Measurements from ENCODE around the gene GCAT.
"Not testable (repeated sequence)": the region's sequence is repeated elsewhere in the genome, so short reads cannot be mapped to it uniquely, and the experiment has no call there.

GCAT gene

DNA sequence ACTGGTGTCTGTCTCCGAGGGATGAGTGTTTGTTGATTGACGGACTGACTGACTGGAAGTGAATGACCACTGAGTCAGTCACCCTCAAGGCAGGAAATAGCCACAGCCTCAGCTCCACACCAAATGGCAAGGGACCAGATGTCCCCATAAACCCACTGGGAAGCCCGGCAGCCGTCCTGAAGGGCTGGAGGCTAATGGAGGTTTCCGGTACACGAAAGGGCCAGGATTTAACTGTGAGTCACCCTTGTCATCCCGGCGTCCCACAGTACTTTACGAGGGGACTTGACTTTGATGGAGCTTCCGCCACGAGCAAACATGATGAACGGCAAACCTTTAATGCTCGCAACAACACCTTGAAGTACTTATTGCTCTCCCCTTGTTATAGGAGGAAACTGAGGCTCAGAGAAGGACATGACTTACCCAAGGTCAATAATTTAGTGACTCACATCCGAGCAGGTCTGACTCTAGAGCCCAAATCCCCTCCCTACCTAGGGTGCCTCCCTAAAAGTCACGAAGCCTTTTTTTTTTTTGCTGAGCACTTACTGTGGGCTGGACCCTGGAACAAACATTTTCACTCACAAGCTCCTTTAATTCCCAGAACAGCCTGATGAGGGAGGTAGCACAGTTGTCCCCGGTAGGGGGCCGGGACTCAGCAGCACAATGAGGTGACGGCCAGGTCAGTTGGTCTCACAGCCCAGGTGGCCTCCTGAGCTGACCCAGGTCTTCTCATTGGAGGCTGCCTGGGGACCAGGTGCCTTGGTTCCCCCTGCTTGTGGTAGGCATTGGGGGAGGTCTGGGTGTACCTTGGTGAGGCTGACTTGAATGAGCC, 25.2 kb upstream of the GCAT start:
- no peak for DNase-seq

- DNase-seq: no peak
These were observed 22.8 kb upstream of the GCAT start for GRCh38 chr22:37784829-37785495.

DNA sequence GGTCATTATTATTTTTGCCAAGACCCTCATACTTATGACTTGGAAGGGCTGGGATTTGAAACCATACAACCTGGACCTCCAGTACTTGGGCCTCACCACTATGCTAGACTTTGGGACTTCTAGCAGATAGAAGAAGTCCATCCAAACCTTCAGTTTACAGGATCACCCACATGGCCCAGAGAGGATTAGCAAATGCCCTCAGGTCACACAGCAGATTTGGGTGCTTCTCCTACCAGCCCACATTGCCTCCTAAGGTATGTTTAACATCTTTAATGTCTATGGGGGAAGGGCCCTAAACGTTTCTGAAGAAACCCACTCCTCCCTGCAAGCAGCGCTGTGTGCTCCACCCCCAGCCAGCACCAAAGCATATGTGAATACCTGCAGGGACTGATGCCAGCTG, 17.5 kb upstream of the GCAT start:
- DNase-seq: no peak

- no peak for DNase-seq
These were observed 15.2 kb upstream of the GCAT start for GRCh38 chr22:37792494-37792893.

DNA sequence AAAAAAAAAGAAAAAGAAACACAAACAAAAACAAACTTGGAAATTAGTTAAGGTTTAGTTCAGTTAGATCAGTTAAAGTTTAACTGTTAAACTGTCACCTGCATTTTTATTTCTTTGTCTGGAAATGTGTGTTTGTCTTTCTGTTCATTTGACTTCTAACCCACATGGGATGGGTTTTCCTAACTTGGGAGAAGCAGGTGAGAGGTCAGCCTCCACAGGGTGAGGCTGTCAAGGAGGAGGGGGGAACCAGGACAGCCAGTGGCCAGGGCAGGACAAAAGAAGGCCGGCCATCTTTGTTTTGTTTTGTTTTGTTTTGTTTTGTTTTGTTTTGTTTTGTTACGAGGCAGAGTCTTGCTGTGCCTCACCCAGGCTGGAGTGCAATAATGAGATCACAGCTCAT, 13.4 kb upstream of the GCAT start:
- DNase-seq: no peak

DNA sequence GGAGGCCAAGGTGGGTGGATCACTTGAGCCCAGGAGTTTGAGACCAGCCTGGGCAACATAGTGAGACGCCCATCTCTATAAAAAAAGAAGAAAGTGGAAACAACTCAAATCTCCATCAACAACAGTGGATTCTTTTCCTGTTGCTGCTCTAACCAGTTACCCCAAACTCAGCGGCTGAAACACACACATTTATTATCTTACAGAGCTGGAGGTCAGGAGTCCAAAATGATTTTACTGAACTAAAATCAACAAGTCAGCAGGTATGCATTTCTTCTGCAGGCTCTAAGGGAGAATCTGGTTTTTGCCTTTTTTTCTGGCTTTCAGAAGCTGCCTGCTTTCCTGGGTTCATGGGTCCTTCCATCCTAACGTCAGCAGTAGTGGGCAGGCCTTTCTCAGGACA, 11.7 kb upstream of the GCAT start:
- DNase-seq: no peak

GRCh38 chr22:37797259-37797658, 10.5 kb upstream of the GCAT start:
- DNase-seq: not testable (repeated sequence)

DNA sequence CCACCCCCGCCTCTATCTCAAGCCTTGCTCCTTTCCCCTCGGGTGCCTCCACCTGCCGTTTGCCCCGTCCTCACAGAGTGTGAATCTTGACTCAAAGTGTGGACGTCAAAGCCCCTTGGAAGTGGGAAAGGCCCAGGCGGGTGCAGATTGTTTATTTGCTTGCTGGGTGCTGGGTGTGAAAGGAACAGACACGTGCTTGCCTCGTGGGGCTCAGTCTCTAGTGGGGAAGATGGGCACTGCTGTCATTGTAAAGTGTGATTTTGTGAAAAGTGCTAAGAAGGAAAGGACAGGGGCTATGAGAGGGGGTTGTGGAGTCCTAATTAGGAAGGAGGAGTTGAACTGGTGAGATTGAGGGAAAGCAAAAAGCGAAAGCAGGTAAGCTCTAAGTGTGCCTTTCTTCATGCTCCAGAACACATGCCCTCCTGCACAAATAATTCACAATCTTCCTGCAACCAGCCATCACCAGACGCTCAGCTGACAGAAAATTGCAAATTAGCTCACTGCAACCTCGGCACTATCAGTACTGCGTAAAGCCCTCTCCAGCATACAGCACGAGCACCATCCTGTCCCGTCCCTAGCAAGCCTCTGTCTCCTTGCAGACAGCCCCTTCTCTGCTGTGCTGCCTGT, 9.7 kb upstream of the GCAT start:
- no peak for DNase-seq

- not testable (repeated sequence) for DNase-seq
These were observed 7.8 kb upstream of the GCAT start for GRCh38 chr22:37799979-37800378.

DNA sequence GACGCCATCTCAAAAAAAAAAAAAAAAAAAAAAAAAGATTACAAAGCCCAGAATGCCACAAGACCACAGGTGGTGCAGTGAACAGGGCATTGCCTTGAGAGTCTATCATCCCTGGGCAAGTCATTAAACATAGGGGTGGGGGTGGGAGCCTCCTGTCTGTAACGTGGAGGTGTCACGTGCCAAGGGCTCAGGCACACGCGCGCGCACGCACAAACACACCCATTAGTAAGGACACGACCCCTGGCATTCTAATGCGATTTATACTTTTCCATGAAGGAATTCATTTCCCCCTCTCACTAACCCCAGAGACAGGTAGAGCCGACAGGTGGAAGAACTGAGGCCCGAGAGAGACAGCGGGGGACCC, 5.8 kb upstream of the GCAT start:
- no peak for DNase-seq

- DNase-seq: peak; percentile 82
These were observed 5.2 kb upstream of the GCAT start for GRCh38 chr22:37802310-37803194.

DNA sequence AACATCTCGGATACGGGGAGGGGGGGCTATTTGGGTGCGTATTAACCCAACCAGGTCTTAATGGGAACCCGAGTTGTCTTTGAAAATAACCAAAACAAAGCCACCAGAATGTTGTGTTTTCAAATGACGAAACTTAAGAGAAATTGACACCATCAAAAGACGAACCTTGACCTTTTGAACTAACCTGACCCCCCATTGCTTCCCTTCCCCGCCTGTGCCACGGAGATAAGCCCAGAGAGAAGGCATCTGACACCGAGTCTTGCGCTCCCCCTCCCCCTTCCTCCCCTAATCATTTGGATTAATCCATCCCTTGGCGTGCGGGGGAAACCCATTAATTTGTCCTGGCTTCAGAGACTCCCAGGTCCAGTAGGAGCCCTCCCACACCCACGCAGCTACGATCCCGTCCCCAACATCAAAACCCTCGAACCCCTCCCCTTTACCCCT, 4.5 kb upstream of the GCAT start:
- DNase-seq: no peak

DNA sequence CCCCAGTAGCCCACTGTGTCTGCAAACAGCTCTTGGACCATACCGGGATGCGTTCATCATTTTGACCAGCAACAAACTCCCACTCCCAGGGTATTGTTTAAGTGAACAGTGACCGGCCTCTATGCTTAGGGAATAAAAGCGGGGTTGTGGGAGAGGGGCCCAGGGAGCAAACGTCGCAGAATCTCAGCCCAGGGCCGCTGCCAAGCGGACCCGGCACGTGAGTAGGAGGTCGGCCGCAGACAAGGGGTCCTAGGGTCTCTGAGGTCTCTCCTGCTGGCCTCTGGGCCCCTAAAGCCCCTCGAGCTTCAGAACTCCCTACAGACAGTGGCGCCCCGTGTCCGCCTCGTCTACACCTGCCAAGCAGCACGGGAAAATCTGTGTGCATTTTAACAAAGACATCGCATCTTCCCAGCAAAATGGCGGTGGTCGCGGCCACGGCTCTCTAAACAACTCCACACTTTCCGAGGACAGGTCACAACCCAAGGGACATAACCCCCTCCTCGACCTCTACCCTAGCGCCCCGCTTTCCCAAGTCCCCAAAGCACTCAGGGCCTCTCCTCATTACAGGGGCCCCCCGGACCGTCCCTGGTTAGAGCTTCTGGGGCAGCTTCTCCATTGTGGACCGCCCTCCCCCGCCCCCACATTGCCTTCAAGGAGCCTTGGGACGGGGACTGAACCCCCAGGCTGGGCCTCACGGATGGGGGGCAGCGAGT, 3.9 kb upstream of the GCAT start:
- DNase-seq: no peak

- no peak for DNase-seq
These were observed 3.3 kb upstream of the GCAT start for GRCh38 chr22:37804352-37804880.

GRCh38 chr22:37804881-37805809, 2.6 kb upstream of the GCAT start:
- DNase-seq: peak; percentile 94

DNA sequence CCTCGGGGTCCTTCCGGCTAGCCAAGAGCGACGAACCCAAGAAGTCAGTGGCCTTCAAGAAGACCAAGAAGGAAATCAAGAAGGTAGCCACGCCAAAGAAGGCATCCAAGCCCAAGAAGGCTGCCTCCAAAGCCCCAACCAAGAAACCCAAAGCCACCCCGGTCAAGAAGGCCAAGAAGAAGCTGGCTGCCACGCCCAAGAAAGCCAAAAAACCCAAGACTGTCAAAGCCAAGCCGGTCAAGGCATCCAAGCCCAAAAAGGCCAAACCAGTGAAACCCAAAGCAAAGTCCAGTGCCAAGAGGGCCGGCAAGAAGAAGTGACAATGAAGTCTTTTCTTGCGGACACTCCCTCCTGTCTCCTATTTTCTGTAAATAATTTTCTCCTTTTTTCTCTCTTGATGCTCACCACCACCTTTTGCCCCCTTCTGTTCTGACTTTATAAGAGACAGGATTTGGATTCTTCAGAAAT, 1.9 kb upstream of the GCAT start:
- no peak for DNase-seq

DNA sequence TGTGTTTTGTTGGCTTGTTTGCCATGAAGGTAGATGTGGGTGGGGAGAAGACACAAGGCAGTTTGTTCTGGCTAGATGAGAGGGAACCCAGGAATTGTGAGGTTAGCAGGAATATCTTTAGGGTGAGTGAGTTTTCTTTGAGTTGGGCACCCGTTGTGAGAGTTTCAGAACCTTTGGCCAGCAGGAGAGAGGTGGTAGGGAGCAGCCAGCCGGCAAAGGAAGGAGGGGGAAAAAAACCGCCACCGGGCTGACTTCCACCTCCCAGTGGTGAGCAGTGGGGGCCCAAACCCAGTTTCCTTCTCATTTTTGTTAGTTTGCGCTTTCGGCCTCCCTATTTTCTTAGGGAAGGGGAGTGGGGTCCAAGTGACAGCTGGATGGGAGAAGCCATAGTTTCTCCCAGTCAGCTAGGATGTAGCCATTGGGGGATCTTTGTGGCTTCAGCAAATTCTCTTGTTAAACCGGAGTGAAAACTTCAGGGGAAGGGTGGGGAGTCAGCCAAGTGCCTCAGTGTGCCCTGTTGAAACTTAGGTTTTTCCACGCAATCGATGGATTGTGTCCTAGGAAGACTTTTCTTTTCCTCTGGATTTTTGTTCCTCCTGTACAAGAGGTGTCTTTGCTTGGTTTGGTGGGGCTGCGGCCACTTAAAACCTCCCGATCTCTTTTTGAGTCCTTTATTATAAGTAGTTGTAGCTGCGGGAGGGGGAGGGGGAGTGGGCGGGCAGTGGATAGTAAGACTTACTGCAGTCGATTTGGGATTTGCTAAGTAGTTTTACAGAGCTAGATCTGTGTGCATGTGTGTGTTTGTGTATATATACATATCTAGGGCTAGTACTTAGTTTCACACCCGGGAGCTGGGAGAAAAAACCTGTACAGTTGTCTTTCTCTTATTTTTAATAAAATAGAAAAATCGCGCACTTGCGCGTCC, 1.1 kb upstream of the GCAT start:
- peak; percentile 63 for DNase-seq

GRCh38 chr22:37808294-37808657, 542 bp downstream of the GCAT start:
- DNase-seq: no peak

DNA sequence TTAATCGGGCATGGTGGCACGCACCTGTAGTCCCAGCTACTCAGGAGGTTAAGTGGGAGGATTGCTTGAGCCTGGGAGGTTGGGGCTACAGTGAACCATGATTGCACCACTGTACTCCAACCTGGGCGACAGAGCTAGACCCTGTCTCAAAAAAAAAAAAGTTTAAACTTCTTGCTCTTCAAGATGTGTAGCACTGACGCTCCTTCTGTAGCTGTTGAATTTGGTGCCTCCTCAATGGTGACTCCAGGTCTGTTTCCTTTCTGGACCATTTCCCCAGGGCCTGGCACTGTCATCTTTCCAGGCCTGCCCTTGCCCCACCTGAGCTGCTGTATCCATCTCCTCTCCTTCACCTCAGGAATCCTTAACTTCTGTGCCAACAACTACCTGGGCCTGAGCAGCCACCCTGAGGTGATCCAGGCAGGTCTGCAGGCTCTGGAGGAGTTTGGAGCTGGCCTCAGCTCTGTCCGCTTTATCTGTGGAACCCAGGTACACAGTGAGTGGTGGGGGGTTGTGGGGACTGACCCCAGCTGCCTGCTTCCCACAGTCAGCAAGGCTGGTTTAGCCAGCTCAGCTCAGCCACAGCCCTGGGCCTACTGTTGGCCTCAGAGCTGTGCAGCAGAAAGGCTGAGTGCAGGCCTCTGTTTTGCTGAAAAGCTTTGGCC, 2.1 kb downstream of the GCAT start:
- no peak for DNase-seq

Data from left hindlimb (tissue), 1 donor.